Gastroesophageal sphincter (tissue), 3 donors: ENCODE data around the gene ZACN.

Experiments
- EP300 ChIP-seq: sonication (generic); formaldehyde crosslinking; IDR thresholded peaks from one replicate; pipeline ENCODE4 v1.6.1; 2017; ENCODE audit warnings: antibody characterized with exemption, mild to moderate bottlenecking
- POLR2A ChIP-seq, 2 donors: fragments of 450-650 bp; IDR thresholded peaks; one replicate each; pipeline ENCODE4 v1.6.1; 2017; ENCODE audit warnings: antibody characterized with exemption in 2 of 2, mild to moderate bottlenecking in 2 of 2, moderate library complexity in 1 of 2
- POLR2AphosphoS5 ChIP-seq: sonication (generic); formaldehyde crosslinking; IDR thresholded peaks from one replicate; pipeline ENCODE4 v1.6.1; 2017; ENCODE audit warnings: antibody characterized with exemption
- TF ChIP-seq, protein P1 (sequence below), 4 experiments: fragments of 200-600 bp in 2 of 4; fragments of 450-650 bp in 2 of 4; sonication (generic) in 1 of 4; IDR thresholded peaks; one replicate each; pipeline ENCODE4 v1.5.1; 2017 to 2019; ENCODE audit warnings: antibody characterized with exemption in 4 of 4, mild to moderate bottlenecking in 2 of 4, moderate library complexity in 2 of 4

DNA sequence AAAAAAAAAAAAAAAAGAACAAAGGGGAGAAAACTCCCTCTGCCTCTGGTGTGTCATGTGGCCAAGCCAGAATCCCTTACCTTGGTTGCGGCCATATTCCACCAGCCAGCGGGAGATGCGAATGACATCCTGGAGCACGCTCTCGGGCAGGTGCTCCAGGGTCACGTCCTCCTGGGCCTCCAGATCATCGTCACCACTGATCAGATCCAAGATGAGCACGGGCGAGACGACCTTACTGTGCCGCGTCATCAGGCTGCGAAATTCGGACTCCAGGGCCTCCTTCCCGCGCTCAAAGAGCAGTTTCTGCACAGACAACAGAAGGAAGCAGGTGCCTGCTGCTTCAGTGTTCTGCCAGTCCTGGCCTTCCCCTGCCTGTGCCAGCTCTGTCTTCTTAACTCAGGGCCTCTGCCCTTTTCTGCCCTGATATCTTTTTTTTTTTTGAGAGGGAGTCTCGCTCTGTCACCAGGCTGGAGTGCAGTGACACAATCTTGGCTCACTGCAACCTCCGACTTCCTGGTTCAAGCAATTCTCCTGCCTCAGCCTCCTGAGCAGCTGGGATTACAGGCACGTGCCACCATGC lies 18.8 kb downstream of the ZACN start:
- TF ChIP-seq, protein P1, sequence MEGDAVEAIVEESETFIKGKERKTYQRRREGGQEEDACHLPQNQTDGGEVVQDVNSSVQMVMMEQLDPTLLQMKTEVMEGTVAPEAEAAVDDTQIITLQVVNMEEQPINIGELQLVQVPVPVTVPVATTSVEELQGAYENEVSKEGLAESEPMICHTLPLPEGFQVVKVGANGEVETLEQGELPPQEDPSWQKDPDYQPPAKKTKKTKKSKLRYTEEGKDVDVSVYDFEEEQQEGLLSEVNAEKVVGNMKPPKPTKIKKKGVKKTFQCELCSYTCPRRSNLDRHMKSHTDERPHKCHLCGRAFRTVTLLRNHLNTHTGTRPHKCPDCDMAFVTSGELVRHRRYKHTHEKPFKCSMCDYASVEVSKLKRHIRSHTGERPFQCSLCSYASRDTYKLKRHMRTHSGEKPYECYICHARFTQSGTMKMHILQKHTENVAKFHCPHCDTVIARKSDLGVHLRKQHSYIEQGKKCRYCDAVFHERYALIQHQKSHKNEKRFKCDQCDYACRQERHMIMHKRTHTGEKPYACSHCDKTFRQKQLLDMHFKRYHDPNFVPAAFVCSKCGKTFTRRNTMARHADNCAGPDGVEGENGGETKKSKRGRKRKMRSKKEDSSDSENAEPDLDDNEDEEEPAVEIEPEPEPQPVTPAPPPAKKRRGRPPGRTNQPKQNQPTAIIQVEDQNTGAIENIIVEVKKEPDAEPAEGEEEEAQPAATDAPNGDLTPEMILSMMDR (IDR thresholded peaks at IDR 0.05) = no peak
- TF ChIP-seq POLR2AphosphoS5 = no peak
- TF ChIP-seq EP300 = no peak
- no peak for TF ChIP-seq POLR2A (IDR thresholded peaks at IDR 0.05)
